Measurements from ENCODE around the gene ATP2B3.

ATP2B3 gene

GRCh38 chrX:153628129-153628528 is 110.7 kb downstream of the ATP2B3 start:
- no peak for DNase-seq (ENCODE audit: low spot score)
- TF ChIP-seq CTCF (IDR thresholded peaks at IDR 0.05; ENCODE audit: extremely low read depth, missing control alignments) = no peak

GRCh38 chrX:153628665-153629064 is 111.2 kb downstream of the ATP2B3 start:
- no peak for TF ChIP-seq CTCF (IDR thresholded peaks at IDR 0.05; ENCODE audit: extremely low read depth, missing control alignments)
- no peak for DNase-seq (ENCODE audit: low spot score)

GRCh38 chrX:153631346-153631745 is 113.9 kb downstream of the ATP2B3 start:
- TF ChIP-seq CTCF (IDR thresholded peaks at IDR 0.05; ENCODE audit: extremely low read depth, missing control alignments) = no peak
- no peak for DNase-seq (ENCODE audit: low spot score)

GRCh38 chrX:153631907-153632594 is 114.6 kb downstream of the ATP2B3 start:
- no peak for DNase-seq (ENCODE audit: low spot score)
- no peak for TF ChIP-seq CTCF (IDR thresholded peaks at IDR 0.05; ENCODE audit: extremely low read depth, missing control alignments)
